Measurements from ENCODE around the gene SAXO1. TPM values are rescaled to one million over a fixed set of nuclear protein-coding genes. Genes with fewer than 3 reads are reported as not detected.
A peak's percentile ranks its signal among the peaks of the same experiment; 100 is the strongest.

The SAXO1 gene
- total RNA-seq, 1 experiment from 2014 or later: not detected

DNA sequence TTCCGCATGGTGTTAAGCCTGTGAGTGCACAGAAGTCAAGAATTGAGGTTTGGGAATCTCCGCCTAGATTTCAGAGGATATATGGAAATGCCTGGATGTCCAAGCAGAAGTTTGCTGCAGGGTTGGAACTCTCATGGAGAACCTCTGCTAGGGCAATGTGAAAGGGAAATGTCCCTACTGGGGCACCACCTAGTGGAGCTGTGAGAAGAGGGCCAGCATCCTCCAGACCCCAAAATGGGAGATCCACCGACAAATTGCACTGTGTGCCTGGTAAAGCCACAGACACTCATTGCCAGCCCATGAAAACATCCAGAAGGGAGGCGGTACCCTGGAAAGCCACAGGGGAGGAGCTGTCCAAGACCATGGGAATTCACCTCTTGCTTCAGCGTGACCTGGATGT is 3.6 kb upstream of the SAXO1 start:
- POLR2A ChIA-PET (ENCODE audit: unreplicated experiment): no interaction called here
- Histone ChIP-seq H3K27ac (ENCODE audit: low read length) (no peak overlapping the region), H3K9me2 (replicated peaks; ENCODE audit: low read length) (no peaks in the 10 kb centered on the region), H3K4me1 (ENCODE audit: insufficient read depth, low read length) (no peaks in the 10 kb centered on the region), H4K20me1 (ENCODE audit: low read length) (no peaks in the 10 kb centered on the region), H3K4me2 (ENCODE audit: low read length) (no peak overlapping the region), H2AFZ (ENCODE audit: low read length) (no peak overlapping the region), H3K9me3 (ENCODE audit: low read length) (no peaks in the 10 kb centered on the region), H3K36me3 (ENCODE audit: low read depth, low read length) (no peaks in the 10 kb centered on the region), H3K27me3 (ENCODE audit: low read length) (no peaks in the 10 kb centered on the region), H3K9ac (ENCODE audit: low read length) (no peak overlapping the region), H3K79me2 (ENCODE audit: low read length) (no peaks in the 10 kb centered on the region), H3K4me3 (ENCODE audit: low read length) (no peak overlapping the region), H3F3A (ENCODE audit: low read length, unreplicated experiment) (no peaks in the 10 kb centered on the region)
- intact Hi-C loops (cut with micrococcal nuclease): no loop called here
- no peak for DNase-seq
- no peak for TF ChIP-seq EZH2 (IDR thresholded peaks at IDR 0.05; ENCODE audit: low read length, unreplicated experiment)
- no peak for TF ChIP-seq EZH2phosphoT487 (IDR thresholded peaks at IDR 0.05; ENCODE audit: borderline replicate concordance, low read length)
- TF ChIP-seq, protein P1, sequence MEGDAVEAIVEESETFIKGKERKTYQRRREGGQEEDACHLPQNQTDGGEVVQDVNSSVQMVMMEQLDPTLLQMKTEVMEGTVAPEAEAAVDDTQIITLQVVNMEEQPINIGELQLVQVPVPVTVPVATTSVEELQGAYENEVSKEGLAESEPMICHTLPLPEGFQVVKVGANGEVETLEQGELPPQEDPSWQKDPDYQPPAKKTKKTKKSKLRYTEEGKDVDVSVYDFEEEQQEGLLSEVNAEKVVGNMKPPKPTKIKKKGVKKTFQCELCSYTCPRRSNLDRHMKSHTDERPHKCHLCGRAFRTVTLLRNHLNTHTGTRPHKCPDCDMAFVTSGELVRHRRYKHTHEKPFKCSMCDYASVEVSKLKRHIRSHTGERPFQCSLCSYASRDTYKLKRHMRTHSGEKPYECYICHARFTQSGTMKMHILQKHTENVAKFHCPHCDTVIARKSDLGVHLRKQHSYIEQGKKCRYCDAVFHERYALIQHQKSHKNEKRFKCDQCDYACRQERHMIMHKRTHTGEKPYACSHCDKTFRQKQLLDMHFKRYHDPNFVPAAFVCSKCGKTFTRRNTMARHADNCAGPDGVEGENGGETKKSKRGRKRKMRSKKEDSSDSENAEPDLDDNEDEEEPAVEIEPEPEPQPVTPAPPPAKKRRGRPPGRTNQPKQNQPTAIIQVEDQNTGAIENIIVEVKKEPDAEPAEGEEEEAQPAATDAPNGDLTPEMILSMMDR (conservative IDR thresholded peaks at IDR 0.05; ENCODE audit: low read depth, low read length): 0 out of 2 replicates have a peak, but pooled peaks have one; percentile 12
- CTCF ChIA-PET: no interaction called here
- no peak for ATAC-seq
- no TSS peak for BruUV-seq (replicated peaks)

DNA sequence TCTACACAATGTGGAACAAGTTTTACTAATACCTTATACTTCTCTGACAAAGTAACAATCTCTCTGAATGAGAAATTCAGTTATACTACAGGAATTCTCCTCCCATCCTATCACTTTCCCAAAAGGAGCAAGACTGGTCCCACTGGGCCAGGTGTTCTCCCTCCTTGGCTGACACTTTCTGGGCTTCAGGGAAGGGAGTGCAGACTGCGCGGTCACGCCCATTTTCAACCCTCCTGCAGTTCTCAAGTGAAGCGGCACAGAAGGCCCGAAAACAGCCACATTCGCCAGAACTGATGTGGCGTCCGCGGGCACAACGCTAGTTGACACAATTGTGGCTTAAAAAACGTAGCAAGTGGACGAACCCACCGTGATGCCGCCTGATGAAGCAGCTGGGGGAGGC is 603 bp downstream of the SAXO1 start:
- Histone ChIP-seq H3K4me1 (ENCODE audit: insufficient read depth, low read length) (no peaks in the 10 kb centered on the region), H3F3A (ENCODE audit: low read length, unreplicated experiment) (no peaks in the 10 kb centered on the region), H3K9me2 (replicated peaks; ENCODE audit: low read length) (no peaks in the 10 kb centered on the region), H3K36me3 (ENCODE audit: low read depth, low read length) (no peaks in the 10 kb centered on the region), H3K79me2 (ENCODE audit: low read length) (no peaks in the 10 kb centered on the region), H2AFZ (ENCODE audit: low read length) (no peak overlapping the region), H3K27ac (ENCODE audit: low read length) (no peak overlapping the region), H4K20me1 (ENCODE audit: low read length) (no peaks in the 10 kb centered on the region), H3K27me3 (ENCODE audit: low read length) (no peaks in the 10 kb centered on the region), H3K4me3 (ENCODE audit: low read length) (no peak overlapping the region), H3K9me3 (ENCODE audit: low read length) (no peaks in the 10 kb centered on the region), H3K9ac (ENCODE audit: low read length) (no peak overlapping the region), H3K4me2 (ENCODE audit: low read length) (no peak overlapping the region)
- intact Hi-C loops (cut with micrococcal nuclease): no loop called here
- DNase-seq (no peak), ATAC-seq (no peak)
- POLR2A ChIA-PET (ENCODE audit: unreplicated experiment): no interaction called here
- TF ChIP-seq EZH2phosphoT487 (IDR thresholded peaks at IDR 0.05; ENCODE audit: borderline replicate concordance, low read length) (no peak), EZH2 (IDR thresholded peaks at IDR 0.05; ENCODE audit: low read length, unreplicated experiment) (no peak)
- TF ChIP-seq, protein P1 (conservative IDR thresholded peaks at IDR 0.05; ENCODE audit: low read depth, low read length): no peak
- no TSS peak for BruUV-seq (replicated peaks)
- CTCF ChIA-PET: no interaction called here

- H3F3A ChIP-seq (ENCODE audit: low read length, unreplicated experiment): no peaks in the 10 kb centered on the region
- H3K9ac ChIP-seq (ENCODE audit: low read length): no peak overlapping the region
- H3K36me3 ChIP-seq (ENCODE audit: low read depth, low read length): no peaks in the 10 kb centered on the region
- no peaks in the 10 kb centered on the region for H3K79me2 ChIP-seq (ENCODE audit: low read length)
- H3K27ac ChIP-seq (ENCODE audit: low read length): no peak overlapping the region
- no peaks in the 10 kb centered on the region for H3K27me3 ChIP-seq (ENCODE audit: low read length)
- H3K9me3 ChIP-seq (ENCODE audit: low read length): no peaks in the 10 kb centered on the region
- peak; percentile 17 for DNase-seq
- H4K20me1 ChIP-seq (ENCODE audit: low read length): no peaks in the 10 kb centered on the region
- H3K4me2 ChIP-seq (ENCODE audit: low read length): no peak overlapping the region
- BruUV-seq (replicated peaks): no TSS peak
- no peaks in the 10 kb centered on the region for H3K9me2 ChIP-seq (replicated peaks; ENCODE audit: low read length)
- TF ChIP-seq, protein P1 (conservative IDR thresholded peaks at IDR 0.05; ENCODE audit: low read depth, low read length): no peak
- no peak for TF ChIP-seq EZH2 (IDR thresholded peaks at IDR 0.05; ENCODE audit: low read length, unreplicated experiment)
- TF ChIP-seq EZH2phosphoT487 (IDR thresholded peaks at IDR 0.05; ENCODE audit: borderline replicate concordance, low read length): no peak
- no peaks in the 10 kb centered on the region for H3K4me1 ChIP-seq (ENCODE audit: insufficient read depth, low read length)
- H3K4me3 ChIP-seq (ENCODE audit: low read length): no peak overlapping the region
- POLR2A ChIA-PET (ENCODE audit: unreplicated experiment): no interaction called here
- CTCF ChIA-PET: no interaction called here
- intact Hi-C loops (cut with micrococcal nuclease): no loop called here
- H2AFZ ChIP-seq (ENCODE audit: low read length): no peak overlapping the region
- peak; percentile 74 for ATAC-seq
Observed at GRCh38 chr9:19030899-19031298, 2.1 kb downstream of the SAXO1 start.
